Stimulated activated CD4-positive, alpha-beta T cell treated with anti-CD3 and anti-CD28 coated beads, Interleukin-1b, Interleukin-23, amount 100 ng/mL, for 24 hours (primary cell): ENCODE measurements around the gene IMMP2L.
"Not testable (repeated sequence)": the region's sequence is repeated elsewhere in the genome, so short reads cannot be mapped to it uniquely, and the experiment has no call there.

Source experiments
- DNase-seq, 4 experiments: peaks; one replicate each; pipeline ENCODE4 v3.0.0-alpha.2; 2020; ENCODE audit warnings: low read depth in 4 of 4, low spot score in 1 of 4

The IMMP2L gene

DNA sequence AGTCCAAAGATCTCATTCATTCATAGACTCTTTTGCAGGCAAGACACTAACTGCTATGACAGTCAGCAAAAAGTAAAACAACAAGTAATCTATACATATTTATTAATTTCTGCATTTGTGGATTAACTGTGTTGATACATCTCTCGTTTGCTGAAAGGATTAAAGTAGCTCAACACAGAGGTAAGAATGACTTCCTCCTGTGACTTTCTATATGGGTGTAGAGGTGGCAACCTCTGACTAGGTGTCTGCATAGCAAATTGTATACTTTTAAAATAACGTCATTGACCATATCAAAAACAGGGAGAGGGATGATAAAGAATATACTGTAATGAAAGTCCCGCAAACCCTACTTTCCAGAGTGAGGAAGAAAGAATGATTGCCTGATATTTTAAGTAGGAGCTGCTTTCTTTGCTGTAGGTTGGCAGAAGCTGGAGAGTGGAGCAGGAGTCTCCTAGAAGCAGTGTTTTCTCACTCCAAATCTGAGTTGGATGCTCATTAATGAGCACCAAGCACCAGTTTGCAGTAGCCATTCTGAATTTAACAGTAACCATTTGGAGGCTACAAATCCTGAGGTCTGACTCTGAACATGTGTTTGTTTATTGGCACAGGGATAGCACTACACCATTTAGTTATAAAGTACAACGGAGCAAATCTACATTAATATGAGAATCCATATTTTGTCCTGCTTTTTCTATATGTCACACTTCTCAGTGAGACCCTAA is 480.6 kb downstream of the IMMP2L start:
- no peak for DNase-seq

DNA sequence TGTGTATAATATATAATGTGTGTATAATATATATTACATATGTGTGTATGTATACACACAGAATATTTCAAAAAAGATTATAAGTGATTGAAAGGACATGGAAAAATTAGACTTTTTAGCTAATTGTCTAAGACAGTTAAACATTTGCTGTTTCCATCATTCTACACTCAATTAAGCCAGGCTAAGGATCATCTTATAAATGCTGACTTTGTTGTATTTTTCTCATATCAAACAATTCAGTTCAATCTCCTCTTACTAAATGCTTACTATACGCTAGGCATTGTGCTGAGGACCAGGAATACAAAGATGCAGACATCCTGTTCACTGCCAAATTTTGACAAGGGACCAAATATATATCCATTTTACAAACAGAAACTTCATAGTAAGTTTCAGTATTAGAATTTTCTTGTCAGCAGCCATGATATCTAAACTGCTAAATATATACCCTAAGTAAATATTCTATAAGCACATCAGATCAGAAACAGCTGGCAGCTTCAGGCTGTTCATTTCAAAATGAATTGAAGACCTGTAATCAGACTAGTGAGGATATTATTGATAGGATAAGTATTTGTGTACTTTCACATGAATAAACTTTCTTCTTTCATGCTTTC is 481.7 kb downstream of the IMMP2L start:
- DNase-seq, result no peak

DNA sequence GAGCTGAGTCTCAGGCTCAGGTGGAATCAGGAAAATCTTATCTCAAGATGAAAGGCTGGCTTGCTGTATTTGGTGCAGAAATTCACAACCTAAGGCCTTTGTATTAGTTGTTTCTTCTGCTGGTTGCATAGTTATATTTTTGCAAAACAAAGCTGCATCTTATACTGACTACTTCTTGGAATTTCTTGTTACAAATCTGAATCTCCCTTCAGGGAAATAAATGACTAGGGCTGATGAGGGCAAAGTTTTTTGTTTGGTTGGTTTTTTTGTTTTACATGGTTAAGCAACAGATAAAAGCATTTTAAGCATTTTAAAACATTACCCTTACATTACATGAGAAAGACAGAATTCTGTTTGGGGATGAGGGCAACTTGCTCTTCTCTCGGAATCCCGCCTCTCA is 485.3 kb downstream of the IMMP2L start:
- DNase-seq, result no peak

DNA sequence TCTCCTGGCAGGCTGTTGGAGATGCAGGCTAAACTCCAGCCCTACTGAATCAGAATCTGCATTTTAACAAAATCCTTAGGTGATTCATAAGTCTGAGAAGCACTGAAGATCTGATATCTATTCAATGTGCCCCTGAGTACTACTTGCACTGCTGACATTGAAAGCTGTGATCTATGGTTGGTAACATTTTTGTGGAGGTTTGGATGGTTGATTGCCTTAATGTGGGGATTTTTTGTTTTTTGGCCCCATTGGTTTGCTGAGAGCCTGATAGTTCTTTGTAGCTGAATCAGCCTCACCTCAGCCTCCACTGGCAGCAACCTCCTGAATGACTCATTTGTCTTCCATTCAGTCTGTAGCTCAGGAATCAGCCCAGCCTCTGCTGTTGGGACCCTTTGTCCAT is 486.1 kb downstream of the IMMP2L start:
- no peak for DNase-seq

DNA sequence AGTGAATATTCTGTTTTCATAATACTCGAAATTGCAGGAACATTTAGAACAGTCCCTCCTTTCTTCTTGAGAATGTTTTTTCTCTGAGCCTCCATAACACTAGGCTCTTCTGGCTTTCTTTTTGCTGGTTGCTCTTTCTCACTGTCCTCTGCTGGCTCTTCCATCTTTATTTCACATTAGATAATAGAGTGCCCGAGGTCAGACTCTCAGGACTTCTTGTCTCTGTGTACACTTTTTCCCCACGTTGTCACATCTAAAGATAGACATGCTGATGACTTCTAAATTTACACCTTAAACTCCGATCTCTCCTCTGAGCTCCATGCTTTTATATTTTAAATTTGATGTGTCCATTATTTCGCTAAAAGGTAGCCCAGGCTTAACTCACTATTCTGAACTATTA is 486.8 kb downstream of the IMMP2L start:
- no peak for DNase-seq

DNA sequence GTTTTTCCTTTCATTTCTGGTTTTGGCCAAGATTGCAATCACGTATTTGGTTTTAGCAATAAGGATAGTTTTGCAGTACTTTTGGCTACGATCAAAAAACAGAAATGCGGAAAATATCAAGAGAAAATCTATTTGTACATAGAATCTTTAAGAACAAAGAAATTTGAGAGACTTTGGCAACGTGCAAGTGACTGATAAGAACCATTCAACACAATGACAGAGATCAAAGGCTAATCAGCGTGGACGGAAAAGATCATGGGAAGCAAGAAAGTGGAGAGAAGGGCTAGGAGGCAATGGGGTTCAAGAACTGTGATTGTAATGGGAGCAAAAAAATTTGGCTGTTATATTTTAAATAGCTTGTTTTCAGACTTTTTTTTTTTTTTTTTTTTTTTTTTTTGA is 487.5 kb downstream of the IMMP2L start:
- DNase-seq, result no peak

DNA sequence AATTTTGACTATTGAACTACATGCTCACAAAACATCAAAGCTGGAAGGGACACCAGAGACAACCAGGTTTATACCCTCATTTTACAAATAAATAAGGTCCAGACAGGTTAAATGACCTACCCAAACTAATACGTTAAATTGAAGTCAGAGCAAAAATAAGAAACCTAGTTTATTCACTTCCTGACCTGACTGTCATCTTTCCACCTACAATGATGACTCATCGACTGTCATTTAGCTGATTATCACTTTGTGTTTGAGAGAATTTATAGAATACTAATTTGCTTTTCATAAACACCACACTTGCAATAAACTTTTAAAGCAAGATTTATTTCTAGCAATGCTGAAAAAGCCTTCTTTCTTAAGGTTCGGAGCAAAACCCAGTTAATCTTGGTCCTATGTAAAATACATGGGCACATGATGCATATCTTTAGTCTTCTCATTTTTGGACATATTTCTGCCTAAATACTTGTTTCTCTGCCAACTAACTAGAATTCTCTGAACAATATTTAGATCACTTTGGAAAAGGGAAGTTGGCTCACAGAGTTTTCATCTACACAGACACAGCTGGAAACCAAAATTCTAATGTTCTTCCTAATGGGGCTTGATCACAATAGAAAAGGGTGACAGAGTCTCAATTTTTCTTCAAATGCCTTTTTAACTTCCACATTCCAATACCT is 488.1 kb downstream of the IMMP2L start:
- DNase-seq, result no peak

DNA sequence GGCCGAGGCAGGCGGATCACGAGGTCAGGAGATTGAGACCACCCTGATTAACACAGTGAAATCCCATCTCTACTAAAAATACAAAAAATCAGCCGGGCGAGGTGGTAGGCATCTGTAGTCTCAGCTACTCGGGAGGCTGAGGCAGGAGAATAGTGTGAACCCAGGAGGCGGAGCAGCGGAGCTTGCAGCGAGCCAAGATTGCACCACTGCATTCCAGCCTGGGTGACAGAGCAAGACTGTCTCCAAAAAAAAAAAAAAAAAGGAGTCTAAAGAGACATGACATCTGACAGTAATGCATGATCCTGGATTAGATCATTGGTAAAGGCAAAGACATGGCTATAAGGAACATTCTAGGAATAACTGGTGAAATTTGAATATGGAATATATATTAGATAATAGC is 489.6 kb downstream of the IMMP2L start:
- DNase-seq, result not testable (repeated sequence)

DNA sequence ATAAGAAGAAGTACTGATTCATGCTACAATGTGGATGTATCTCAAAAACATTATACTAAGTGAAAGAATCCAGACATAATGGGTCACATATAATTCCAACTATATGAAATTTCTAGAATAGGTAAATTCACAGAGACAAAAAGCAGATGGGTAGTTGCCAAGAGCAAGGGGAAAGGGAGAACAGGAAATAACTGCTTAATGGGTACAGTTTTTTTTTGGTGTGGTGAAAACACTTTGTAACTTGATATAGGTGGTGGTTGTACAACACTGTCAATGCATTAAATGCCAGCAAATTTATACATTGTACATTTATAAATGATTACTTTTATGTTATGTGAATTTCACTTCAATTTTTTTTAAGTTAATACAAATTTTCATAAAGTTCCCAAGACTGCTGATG is 490.7 kb downstream of the IMMP2L start:
- DNase-seq, result no peak

DNA sequence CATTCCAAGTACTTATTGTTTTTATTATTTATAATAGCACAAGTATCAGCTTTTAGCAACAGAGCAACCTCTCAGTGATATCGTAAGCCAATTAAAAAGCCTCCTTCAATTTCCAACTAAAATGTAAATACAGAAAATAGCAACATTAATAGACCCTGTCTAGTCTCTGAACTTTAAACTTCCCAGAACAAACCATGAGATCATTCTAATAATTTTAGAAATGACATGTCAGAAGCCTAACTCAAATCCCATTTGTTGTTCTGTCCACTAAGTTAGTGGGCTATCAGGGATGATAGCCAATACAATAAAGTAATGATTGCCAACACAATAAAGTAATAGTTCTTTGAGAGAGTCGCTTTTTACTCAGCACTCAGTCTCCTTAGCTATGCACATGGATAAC is 493.7 kb downstream of the IMMP2L start:
- no peak for DNase-seq

DNA sequence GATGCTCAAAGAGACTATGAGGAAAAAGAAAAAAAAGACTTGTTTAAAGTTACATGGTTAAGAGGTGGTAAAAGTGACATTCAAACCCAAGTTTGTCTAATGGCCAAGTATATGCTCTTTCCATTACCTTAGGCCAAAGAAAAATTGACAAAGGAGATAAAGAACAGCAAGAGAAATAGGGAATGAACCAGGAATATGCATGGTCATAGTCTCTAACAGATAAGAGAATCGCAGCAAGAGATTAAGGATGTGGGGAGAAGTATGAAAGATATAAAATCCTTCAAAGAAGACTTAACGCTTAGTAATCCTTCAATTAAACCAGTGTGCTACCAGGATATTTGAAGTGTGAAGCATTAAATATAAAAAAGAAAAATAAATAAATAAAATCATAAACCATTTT is 494.6 kb downstream of the IMMP2L start:
- no peak for DNase-seq

DNA sequence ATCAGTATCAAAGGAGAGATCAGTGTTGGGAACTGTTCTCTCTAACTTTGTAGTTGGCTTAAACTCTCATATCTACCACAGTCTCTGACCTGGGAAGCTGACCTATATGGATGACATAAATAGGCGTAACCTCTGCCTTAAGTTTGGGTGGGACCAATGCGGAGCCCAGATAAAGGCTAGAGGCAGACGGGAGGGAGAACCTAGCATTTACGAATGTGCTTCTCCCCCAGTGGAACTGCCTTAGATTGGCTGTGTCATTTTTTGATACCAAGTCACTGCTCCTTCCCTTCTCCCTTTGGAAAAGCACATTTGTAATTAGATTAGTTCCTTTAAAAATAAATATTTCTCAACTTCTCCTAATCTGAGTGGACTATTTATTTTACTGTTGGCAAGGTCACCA is 495.0 kb downstream of the IMMP2L start:
- DNase-seq, result no peak

DNA sequence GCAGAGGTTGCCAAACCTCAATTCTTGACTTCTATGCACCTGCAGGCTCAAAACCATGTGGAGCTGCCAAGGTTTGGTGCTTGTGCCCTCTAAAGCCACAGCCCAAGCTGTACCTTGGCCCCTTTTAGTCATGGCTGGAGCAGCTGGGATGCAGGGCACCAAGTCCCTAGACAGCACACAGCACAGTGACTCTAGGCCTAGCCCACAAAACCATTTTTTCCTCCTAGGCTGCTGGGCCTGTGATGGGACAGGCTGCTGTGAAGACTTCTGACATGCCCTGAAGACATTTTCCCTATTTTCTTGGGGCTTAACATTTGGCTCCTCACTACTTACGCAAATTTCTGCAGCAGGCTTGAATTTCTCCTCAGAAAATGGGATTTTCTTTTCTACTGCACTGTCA is 499.1 kb downstream of the IMMP2L start:
- DNase-seq, result no peak

DNA sequence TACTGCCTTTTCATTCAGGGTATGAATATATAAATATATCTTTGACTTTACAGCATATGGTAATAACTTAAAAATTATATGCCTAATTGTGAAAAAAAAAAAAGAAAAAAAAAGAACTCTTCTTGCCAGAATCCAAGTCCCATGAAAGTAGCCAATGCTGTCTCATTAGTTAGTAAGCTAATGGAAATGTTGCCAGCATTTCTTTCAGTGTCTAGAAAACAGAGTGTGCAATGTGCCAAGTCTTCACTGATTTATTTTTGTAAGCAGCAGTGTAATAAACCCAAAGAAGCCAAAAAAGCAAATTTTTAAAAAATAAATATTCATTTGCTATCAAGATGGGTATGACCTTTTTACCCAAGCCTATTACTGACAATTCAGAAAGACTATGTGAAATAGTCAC is 502.5 kb downstream of the IMMP2L start:
- no peak for DNase-seq

DNA sequence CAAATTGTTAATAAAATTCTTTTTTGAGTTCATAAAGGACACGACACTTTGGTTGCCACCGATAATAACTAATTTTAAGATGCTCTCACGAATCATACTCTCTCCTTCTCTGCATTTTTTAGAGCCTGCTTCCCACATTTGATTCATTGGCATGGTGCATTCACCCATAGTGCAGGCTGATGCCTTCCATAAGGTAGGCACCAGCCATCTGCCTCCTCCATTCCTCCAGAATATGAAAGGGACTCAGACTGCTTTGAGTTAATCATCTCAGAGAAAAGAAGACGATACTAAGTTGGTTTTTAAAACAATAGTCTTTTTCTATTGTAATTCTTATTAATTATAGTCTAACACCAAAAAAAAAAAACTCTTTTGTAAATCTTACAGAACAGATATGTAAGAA is 505.2 kb downstream of the IMMP2L start:
- no peak for DNase-seq

DNA sequence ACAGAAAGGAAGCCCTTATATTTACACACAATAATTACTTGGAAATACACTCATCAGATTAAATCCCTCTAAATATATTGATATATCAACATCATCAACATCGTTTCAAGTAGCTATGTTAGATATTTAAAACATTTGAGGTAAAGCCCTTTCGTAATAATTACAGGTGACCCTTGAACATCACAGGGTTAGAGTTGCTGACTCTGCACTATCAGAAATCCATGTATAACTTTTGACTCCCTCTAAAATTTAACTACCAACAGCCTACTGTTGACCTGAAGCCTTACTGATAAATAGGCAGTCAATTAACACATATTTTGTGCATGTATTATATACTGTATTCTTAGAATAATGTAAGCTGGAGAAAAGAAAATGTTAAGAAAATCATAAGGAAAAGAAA is 505.9 kb downstream of the IMMP2L start:
- DNase-seq, result no peak

DNA sequence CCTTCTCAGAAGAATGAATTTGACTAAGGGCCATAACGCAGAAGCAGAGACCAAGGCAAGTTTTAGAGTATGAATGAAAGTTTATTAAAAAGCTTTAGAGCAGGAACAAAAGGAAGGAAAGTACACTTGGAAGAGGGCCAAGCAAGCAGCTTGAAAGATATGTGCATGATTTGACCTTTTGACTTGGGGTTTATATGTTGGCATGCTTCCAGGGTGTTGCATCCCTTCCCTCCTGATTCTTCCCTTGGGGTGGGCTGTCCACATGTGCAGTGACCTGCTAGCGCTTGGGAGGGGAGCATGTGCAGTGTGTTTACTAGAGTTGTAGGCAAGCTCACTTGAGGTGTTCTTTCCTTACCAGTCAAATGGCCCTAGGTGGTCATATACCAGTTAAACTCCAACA is 509.3 kb downstream of the IMMP2L start:
- no peak for DNase-seq

DNA sequence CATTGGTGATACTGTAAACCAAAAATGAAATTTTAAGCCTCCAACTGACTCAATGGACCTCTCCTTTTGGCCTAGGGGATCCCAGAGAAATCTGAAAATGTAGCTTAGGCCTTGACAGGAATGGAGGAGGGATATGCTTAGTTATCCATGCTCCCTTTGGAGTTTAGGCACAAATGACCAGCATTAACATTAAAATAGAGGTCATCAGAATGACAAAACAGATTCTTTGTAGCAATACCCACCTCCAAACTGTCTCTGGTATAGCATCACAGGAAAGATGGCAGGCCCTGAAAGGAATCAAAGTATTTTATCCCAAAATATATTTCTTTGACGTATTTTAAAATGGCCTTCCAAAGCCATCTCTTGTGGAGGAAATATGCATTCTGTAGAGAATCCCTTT is 510.5 kb downstream of the IMMP2L start:
- no peak for DNase-seq

DNA sequence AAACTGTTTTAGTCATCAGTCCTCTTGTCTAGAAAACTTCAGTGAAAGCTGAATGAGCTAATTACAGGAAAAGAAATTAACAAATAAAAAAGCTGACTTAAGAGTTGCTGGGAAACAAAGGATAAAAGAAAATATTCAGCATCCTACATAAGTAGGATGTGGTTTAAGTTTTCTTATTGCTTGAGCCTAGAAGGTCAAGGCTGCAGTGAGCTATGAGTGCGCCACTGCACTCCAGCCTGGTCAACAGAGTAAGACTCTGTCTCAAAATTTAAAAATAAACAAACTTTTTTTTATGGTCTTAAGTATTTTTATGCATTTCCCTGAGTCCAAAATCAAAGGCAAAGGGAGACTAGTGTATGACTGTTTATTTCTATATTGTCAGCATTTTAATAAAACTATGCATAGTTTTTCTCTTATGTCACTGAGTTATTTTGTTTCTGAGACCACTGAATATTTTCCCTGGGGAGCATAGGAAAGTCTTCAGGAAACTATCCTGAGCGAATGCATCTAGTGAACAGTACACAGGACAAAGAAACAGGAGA is 511.3 kb downstream of the IMMP2L start:
- DNase-seq, result no peak

DNA sequence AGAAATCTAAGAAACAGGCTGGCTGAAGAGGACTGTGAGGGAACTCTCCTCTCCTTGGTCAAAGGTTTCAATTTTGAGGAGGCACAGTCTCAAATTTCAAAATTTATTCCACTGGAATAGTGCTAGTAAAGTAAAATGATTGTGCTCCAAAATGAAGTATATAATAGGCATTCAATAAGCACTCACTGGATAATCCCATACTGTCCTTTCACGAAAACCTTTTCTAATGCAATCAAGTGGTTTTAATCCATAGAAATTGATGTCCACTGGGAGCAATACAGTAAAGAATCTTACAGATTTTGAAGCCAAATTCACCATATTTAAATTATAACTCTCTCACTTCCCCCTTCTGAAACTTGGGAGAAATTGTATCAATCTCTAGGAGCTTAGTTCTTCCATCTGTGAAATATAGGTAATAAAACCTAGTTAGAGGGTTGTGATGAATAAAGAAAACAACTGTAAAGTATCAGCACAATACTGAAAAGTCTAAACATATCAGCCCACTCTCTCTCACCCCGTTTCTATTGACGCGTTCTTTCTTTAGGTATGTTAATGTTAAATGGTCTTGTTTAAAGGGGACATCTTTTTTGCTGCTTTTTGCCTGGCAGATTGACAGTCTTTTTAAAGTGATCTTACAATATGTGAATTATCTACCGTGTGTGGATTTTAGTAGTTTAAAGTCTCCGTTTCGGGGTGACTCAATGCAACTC is 512.2 kb downstream of the IMMP2L start:
- no peak for DNase-seq

DNA sequence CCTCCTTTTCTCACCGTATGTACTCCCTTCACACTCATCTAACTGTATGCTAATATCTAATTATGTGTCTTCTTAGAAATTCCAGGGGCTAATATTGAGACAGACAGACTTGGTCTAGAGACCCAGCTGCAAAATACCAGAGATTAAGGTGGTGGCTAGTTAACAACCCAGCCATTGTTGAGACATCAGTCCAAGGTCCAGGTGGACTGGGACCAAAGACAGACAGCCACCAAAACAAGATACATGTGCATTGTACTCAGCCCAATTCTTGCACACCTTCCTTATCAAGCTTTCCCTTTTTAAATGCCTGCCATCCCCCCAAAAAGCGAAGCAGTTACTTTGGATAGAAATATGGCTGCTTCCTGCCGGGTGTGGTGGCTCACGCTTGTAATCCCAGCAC is 514.7 kb downstream of the IMMP2L start:
- DNase-seq, result no peak

DNA sequence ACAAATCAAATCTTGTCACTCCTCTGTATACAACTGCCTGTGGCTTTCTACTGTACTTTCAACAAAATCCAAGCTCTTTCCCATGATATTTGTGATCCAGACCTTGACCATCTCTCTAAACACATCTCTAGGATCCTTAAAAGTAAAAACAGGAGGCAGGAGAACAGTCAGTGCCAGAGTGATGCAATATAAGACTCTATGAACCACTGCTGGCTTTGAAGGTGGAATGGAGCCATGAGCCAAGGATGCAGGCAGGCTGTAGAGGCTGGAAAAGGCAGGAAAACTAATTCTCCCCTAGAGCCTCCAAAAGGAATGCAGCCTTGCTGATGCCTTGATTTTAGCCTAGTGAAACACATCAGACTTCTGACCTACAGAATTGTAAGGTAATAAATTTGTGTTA is 516.8 kb downstream of the IMMP2L start:
- DNase-seq, result no peak
